Retinal pigment epithelial cell (primary cell): Measurements from ENCODE around the gene BOC.

ENCODE experiments used
- DNase-seq: peaks from one replicate; pipeline ENCODE4 v3.0.0-alpha.2; 2010; ENCODE audit warnings: low read depth
- H3K4me3 ChIP-seq: 2 replicates; pipeline ENCODE4 v1.5.1; 2011; ENCODE audit warnings: mild to moderate bottlenecking, low read length, control low read depth, moderate library complexity
- CTCF ChIP-seq: conservative IDR thresholded peaks from 2 replicates; pipeline ENCODE4 v1.5.1; 2011; ENCODE audit warnings: low read depth, low read length, control low read depth, inconsistent platforms

BOC gene

DNA sequence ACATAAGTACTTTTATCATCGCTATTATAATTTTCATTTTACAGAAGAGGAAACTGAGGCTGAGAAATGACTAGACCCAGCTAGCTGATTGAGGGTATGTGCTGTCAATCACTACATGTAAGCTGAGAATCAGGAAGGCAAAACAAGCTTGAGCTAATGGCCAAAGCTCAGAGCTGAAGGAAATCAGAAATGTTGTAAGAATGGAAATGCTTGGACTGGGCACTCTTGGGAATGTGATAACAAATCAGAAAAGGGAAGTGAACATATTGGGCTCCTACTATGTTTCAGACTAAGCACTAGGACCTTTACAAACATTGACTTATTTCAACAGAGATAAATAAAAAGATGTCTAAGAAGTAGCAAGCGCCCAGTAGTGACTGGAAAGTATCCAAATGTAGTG, 33.8 kb upstream of the BOC start:
- H3K4me3 ChIP-seq, result no peak overlapping the region
- no peak for TF ChIP-seq CTCF
- no peak for DNase-seq

GRCh38 chr3:113179235-113179824, 32.0 kb upstream of the BOC start:
- H3K4me3 ChIP-seq, result no peak overlapping the region
- no peak for DNase-seq
- TF ChIP-seq CTCF, result no peak

GRCh38 chr3:113183748-113184661, 27.4 kb upstream of the BOC start:
- TF ChIP-seq CTCF, result no peak

DNA sequence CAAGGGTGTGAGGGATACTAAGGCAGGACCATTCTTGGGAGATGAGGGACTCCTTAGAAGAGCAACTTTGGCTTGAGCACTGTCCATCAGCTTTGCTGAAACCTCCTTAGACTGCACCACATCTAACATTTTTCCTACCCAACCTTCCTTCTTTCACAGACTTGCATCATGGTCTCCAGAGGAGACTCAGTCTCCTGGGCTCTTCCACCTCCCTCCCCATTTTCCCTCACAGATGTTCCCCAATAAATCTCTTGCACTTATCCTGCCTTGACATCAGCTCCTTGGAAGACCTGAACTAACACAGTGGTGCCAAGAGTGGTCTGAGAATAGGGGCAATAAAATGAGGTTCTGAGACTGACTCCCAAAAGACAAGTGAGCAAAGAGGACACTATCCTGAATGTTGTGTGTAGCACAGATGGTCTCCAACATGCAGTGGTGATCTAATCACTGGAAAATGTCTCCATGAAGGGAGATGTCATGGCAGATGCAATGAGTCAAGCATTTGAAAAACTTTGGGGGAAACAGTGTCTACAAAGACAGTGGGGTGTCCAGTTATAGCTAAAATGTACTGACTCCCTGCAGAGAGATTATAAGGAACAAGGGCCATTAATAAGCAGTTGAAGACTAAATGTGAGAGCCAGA, 26.0 kb upstream of the BOC start:
- TF ChIP-seq CTCF, result no peak
- no peak for DNase-seq

More at GRCh38 chr3:113183748-113184661, 27.4 kb upstream of the BOC start:
- H3K4me3 ChIP-seq, result no peak overlapping the region
- no peak for DNase-seq

GRCh38 chr3:113186566-113186965, 24.8 kb upstream of the BOC start:
- H3K4me3 ChIP-seq, result no peak overlapping the region
- DNase-seq, result no peak
- no peak for TF ChIP-seq CTCF

More for the DNA sequence above, 26.0 kb upstream of the BOC start:
- H3K4me3 ChIP-seq, result no peak overlapping the region

GRCh38 chr3:113193288-113193687, 18.1 kb upstream of the BOC start:
- TF ChIP-seq CTCF, result no peak
- H3K4me3 ChIP-seq, result peak overlapping the region; percentile 11
- DNase-seq, result no peak
